Muscle of leg (tissue), 11 donors: ENCODE measurements around the gene FADS2. TPM values are rescaled to one million over a fixed set of nuclear protein-coding genes. Genes with fewer than 3 reads are reported as not detected.
"Not testable (repeated sequence)": the region's sequence is repeated elsewhere in the genome, so short reads cannot be mapped to it uniquely, and the experiment has no call there.

Source experiments
- DNase-seq: peaks from one replicate; pipeline ENCODE4 v3.0.0; 2013
- H3K27ac ChIP-seq: one replicate; pipeline ENCODE4 v1.5.1; 2013; ENCODE audit warnings: mild to moderate bottlenecking, low read length, control low read depth
- H3K27me3 ChIP-seq: one replicate; pipeline ENCODE4 v1.6.1; 2013; ENCODE audit warnings: low read length; ENCODE audit not compliant: control insufficient read depth, insufficient read depth
- H3K36me3 ChIP-seq: one replicate; pipeline ENCODE4 v1.6.1; 2013; ENCODE audit warnings: low read length; ENCODE audit not compliant: control insufficient read depth, insufficient read depth
- H3K4me1 ChIP-seq: one replicate; pipeline ENCODE4 v1.6.1; 2013; ENCODE audit warnings: low read length; ENCODE audit not compliant: control insufficient read depth, insufficient read depth
- H3K4me3 ChIP-seq: one replicate; pipeline ENCODE4 v1.5.1; 2013; ENCODE audit warnings: low read length, control low read depth
- H3K9me3 ChIP-seq: replicated peaks from 2 replicates; pipeline ENCODE4 v1.6.1; 2013; ENCODE audit warnings: low read depth, low read length; ENCODE audit not compliant: control insufficient read depth
- WGBS: methylation state at CpG from one replicate; pipeline ENCODE4 v1.1.5; 2013; ENCODE audit warnings: missing lambda C conversion rate; ENCODE audit not compliant: insufficient coverage; 5-methylcytosine and 5-hydroxymethylcytosine counted together
- polyA plus RNA-seq, 8 donors: library from polyadenylated mRNA; unstranded; fragments of 120-200 nt; gene quantifications; one replicate each; pipeline versions ENCODE4 v1.2.1 to v1.2.3, GENCODE V29; 2013; ENCODE audit warnings: inconsistent platforms in 1 of 8, low replicate concordance in 1 of 8; ENCODE audit not compliant: insufficient read length in 8 of 8, insufficient read depth in 1 of 8
- total RNA-seq: library from RNA; stranded (reverse); fragments of 120-200 nt; gene quantifications from one replicate; pipeline ENCODE4 v1.2.4, GENCODE V29; 2013

The FADS2 gene
- total and polyA plus RNA-seq, 9 donors = 46.1 to 130 (median 91.4) TPM

DNA sequence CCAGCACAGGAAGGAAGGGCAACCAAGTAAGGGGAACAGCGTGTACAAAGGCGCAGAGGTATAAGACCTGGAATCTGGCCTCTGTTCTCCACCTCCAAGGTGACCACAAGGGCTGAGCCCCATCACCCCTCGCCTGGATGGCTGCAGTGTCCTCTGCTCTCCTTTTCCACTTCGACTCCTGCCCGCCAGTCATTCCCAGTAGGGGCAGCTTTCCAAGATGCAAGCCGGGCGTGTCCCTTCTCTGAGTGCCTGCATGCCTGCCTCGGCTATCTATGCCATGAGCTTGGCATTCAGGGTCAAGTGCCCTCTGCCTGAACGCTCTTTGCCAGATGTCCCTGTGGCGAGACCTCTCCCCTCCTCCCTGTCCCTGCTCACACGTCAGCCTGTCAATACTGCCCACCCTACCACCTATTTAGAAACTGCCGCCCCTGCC lies 46.3 kb downstream of the FADS2 start:
- peaks cover 29% of the 10 kb centered on the region for H3K36me3 ChIP-seq
- WGBS = 73% methylated on average over 9 of the region's 12 CpGs
- no peaks in the 10 kb centered on the region for H3K27me3 ChIP-seq
- no peak overlapping the region for H3K4me3 ChIP-seq
- H3K9me3 ChIP-seq = no peaks in the 10 kb centered on the region
- peaks cover 44% of the 10 kb centered on the region for H3K4me1 ChIP-seq
- H3K27ac ChIP-seq = peak overlapping the region; percentile 55
- peak; percentile 60 for DNase-seq

DNA sequence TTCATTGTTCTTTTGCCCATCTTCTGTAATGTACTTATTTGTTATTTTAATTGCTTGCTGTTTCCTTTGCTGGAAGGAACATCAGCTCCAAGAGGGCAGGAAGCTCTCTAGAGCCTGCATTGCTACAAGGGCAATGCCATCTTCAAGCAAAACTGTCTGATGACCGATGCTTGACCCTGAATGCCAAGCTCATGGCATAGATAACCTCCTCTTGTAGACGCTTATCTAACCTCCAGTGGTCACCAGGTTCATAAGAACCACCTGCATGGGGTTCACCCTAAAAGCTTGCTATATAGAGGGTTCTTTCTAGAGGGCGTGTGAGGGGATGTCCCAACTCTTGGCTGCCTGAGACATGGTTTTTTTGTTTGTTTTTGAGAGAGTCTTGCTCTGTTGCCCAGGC lies 46.8 kb downstream of the FADS2 start:
- Histone ChIP-seq H3K36me3 (peaks cover 29% of the 10 kb centered on the region), H3K27me3 (no peaks in the 10 kb centered on the region), H3K4me3 (no peak overlapping the region), H3K27ac (no peak overlapping the region), H3K4me1 (peaks cover 49% of the 10 kb centered on the region), H3K9me3 (no peaks in the 10 kb centered on the region)
- WGBS = no CpG with 5 or more reads among the region's 3 CpGs
- no peak for DNase-seq

DNA sequence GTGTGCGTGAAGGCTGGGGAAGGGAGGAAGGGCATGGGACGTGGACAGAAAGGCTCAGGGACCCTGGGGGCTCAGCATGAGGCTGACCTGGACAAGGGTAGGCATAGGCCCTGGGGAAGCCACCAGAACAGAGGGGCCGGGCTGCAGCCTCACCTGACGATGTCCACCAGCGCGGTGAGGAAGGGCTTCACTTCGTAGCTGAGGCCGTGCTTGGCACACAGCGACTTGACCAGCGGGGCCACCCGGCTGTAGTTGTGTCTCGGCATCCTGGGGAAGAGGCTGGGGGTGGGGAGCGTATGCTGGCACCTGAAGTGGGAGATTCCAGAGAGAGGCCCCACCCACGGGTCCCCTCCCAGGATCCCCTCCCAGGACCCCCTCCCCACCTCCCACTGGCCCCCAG lies 47.6 kb downstream of the FADS2 start:
- H3K36me3 ChIP-seq = peaks cover 29% of the 10 kb centered on the region
- no peaks in the 10 kb centered on the region for H3K9me3 ChIP-seq
- H3K27ac ChIP-seq = no peak overlapping the region
- no peaks in the 10 kb centered on the region for H3K27me3 ChIP-seq
- peaks cover 48% of the 10 kb centered on the region for H3K4me1 ChIP-seq
- H3K4me3 ChIP-seq = no peak overlapping the region
- 91% methylated on average over 9 of the region's 14 CpGs for WGBS
- DNase-seq = no peak

DNA sequence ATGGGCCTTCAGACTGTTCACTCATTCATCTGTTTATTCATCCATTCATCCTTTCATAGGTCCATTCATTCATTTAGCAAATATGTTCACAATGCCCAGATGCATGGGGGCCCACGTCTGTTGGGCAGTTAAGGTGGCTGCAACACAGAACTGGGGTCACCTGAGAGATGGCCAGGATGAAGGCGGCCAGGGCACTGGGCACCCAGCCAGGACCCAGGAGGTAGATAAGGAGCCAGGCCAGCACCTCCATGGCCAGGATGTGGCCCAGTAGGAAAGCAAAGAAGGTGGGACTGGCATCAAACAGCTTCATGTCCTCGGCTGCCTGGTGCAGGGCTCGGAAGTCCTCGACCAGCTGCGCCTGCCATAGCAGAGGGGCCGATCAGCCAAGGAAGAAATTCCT lies 51.1 kb downstream of the FADS2 start:
- Histone ChIP-seq H3K9me3 (no peaks in the 10 kb centered on the region), H3K4me3 (no peak overlapping the region), H3K36me3 (peaks cover 29% of the 10 kb centered on the region), H3K27ac (no peak overlapping the region), H3K4me1 (peaks cover 38% of the 10 kb centered on the region), H3K27me3 (no peaks in the 10 kb centered on the region)
- WGBS = 83% methylated on average over 3 of the region's 7 CpGs
- no peak for DNase-seq

DNA sequence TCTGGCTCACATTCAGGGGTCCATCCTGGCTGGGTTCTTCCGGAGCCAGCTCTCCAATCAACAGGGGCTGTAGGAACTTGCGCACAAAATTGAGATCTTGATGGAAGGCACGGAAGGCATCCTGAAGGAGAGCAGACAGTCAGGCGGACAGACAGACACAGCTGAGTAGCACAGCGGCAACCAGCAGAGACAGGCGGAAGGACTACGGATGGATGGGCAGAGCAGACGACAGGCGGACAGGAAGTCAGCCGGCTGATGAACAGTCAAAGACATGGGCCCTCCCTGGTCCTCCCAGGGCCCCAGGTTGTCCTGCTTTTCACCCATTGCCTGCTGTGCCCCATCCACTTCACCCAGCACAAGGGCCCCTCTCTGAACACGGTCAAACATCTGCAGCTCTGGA lies 51.9 kb downstream of the FADS2 start:
- H3K4me1 ChIP-seq = peaks cover 35% of the 10 kb centered on the region
- no peaks in the 10 kb centered on the region for H3K27me3 ChIP-seq
- H3K4me3 ChIP-seq = no peak overlapping the region
- no peak for DNase-seq
- H3K27ac ChIP-seq = no peak overlapping the region
- peaks cover 29% of the 10 kb centered on the region for H3K36me3 ChIP-seq
- H3K9me3 ChIP-seq = no peaks in the 10 kb centered on the region
- WGBS = 73% methylated on average over 9 of the region's 11 CpGs

DNA sequence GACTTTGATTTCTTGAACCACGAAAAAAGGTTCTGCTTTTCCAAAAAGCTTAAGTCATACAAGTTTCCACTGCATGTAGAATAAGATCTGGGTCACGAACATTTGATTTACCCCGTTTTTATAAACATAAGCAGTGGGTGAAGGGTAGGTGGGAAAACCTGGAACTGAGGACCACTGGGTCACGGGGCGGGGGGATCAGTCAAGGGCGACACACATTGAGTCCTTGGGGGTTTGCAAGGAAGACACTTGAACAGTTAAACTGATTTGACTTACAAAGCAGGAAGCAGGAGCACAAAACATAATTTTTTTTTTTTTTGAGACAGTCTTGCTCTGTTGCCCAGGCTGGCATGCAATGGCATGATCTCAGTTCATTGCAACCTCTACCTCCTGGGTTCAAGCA lies 52.4 kb downstream of the FADS2 start:
- no peak for DNase-seq
- Histone ChIP-seq H3K27me3 (no peaks in the 10 kb centered on the region), H3K4me3 (no peak overlapping the region), H3K27ac (no peak overlapping the region), H3K4me1 (peaks cover 37% of the 10 kb centered on the region), H3K9me3 (no peaks in the 10 kb centered on the region), H3K36me3 (peaks cover 28% of the 10 kb centered on the region)
- 71% methylated on average over 3 of the region's 6 CpGs for WGBS

DNA sequence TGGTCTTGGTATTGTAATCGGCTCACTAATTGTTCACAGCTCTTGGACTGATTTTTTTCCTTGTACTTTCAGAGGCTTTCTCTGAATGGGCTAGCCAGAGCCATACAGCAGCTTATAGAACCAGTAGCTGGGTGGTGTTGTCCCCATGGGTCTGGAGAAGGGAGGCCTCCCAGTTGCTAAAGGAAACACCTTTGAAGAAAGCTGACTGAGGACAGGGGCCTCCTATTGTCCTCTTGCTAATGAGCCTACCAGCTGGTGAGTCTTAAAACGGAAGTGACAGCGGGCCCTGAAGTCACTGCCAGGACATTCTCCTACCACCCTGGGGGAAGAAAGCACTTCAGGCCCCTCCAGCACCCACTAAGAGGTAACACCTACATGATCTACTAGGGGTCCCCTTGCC lies 53.3 kb downstream of the FADS2 start:
- no peaks in the 10 kb centered on the region for H3K9me3 ChIP-seq
- no peak overlapping the region for H3K4me3 ChIP-seq
- H3K4me1 ChIP-seq = peaks cover 38% of the 10 kb centered on the region
- WGBS = 83% methylated on average over 1 of the region's 3 CpGs
- DNase-seq = no peak
- H3K27ac ChIP-seq = peak overlapping the region; percentile 77
- no peaks in the 10 kb centered on the region for H3K27me3 ChIP-seq
- peaks cover 19% of the 10 kb centered on the region for H3K36me3 ChIP-seq

DNA sequence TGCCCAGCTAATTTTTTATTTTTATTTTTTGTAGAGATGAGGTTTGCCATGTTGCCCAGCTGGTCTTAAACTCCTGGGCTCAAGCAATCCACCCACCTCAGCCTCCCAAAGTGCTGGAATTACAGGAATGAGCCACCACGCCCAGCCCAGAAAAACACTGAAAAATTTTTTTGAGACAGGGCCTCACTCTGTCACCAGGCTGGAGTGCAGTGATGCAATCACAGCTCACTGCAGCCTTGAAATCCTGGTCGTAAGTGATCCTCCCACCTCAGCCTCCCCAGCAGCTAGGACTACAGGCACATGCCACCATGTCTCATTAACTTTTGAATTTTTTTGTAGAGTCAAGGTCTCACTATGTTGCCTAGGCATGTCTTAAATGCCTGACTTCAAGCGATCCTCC lies 54.2 kb downstream of the FADS2 start:
- DNase-seq, H3K27me3 ChIP-seq, H3K27ac ChIP-seq, H3K4me3 ChIP-seq, H3K9me3 ChIP-seq: not testable (repeated sequence)
- WGBS = 86% methylated on average over 2 of the region's 3 CpGs
- Histone ChIP-seq H3K36me3 (peaks cover 15% of the 10 kb centered on the region), H3K4me1 (peaks cover 40% of the 10 kb centered on the region)

DNA sequence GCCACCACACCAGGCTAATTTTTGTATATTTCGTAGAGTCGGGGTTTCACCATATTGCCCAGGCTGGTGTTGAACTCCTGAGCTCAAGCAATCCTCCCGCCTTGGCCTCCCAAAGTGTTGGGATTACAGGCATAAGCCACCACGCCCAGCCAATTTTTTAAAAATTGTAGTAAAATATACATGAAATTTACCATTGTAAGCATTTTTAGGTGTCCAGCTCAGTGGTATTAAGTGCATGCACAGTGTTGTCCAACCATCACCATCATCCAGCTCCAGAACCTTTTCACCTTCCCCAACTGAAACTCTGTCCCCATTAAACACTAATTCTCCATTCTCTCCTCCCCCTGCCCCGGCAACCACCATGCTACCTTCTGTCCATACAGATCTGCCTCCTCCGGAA lies 54.8 kb downstream of the FADS2 start:
- H3K4me3 ChIP-seq = no peak overlapping the region
- 38% methylated on average over 2 of the region's 6 CpGs for WGBS
- H3K27me3 ChIP-seq = no peaks in the 10 kb centered on the region
- H3K36me3 ChIP-seq = peaks cover 11% of the 10 kb centered on the region
- H3K9me3 ChIP-seq = peaks cover 2% of the 10 kb centered on the region
- peaks cover 46% of the 10 kb centered on the region for H3K4me1 ChIP-seq
- H3K27ac ChIP-seq = no peak overlapping the region
- no peak for DNase-seq

DNA sequence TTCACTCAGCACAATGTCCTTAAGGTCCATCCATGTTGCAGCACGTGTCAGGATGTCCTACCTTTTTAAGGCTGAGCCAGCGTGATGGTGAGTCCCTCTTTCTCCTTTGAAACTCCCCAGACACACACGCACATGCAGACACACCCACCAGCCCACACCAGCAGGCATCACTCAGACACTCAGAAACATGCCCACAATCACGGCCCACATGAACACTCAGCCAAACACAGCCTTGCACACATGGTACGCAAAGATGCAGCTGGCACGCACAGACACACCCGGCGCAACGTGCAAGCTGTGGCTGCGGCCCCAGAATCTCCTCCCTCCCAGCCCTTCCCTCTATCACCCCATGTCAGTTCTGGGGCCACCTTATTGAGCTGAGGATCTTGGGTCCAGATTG lies 55.2 kb downstream of the FADS2 start:
- peaks cover 50% of the 10 kb centered on the region for H3K4me1 ChIP-seq
- no peak overlapping the region for H3K4me3 ChIP-seq
- H3K27ac ChIP-seq = no peak overlapping the region
- WGBS = 81% methylated on average over 4 of the region's 10 CpGs
- DNase-seq = no peak
- H3K36me3 ChIP-seq = peaks cover 7% of the 10 kb centered on the region
- peaks cover 2% of the 10 kb centered on the region for H3K9me3 ChIP-seq
- H3K27me3 ChIP-seq = no peaks in the 10 kb centered on the region

DNA sequence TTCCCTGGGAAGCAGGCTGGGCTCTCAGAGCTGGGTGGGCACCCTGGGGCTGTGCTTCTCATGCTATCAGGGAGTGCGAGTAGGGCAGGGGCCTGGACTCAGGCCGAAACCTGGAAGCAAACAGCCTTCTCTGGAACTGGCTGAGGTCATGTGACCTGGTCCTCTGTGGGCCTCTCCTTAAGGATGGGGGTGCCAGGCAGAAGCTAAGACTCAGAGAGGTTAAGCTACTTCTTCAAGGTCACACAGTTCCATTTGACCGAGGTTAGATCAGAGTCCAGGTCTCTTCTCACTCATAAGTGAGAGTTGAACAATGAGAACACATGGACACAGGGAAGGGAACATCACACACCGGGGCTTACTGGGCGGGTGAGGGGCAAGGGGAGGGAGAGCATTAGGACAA lies 55.8 kb downstream of the FADS2 start:
- no peak for DNase-seq
- 75% methylated on average over 3 of the region's 5 CpGs for WGBS
- Histone ChIP-seq H3K4me1 (peaks cover 55% of the 10 kb centered on the region), H3K9me3 (peaks cover 2% of the 10 kb centered on the region), H3K27me3 (no peaks in the 10 kb centered on the region), H3K27ac (no peak overlapping the region), H3K4me3 (no peak overlapping the region), H3K36me3 (peaks cover 1% of the 10 kb centered on the region)
